GM19351 (cell line): ENCODE data around the gene MRPL18.
"Not testable (repeated sequence)": the region's sequence is repeated elsewhere in the genome, so short reads cannot be mapped to it uniquely, and the experiment has no call there.

Experiments used
- ATAC-seq: cut with Tn5 transposase; IDR thresholded peaks from one replicate; pipeline ENCODE4 v1.9.1; 2021; ENCODE audit warnings: mild to moderate bottlenecking, moderate library complexity; ENCODE audit not compliant: unreplicated experiment

Gene MRPL18

DNA sequence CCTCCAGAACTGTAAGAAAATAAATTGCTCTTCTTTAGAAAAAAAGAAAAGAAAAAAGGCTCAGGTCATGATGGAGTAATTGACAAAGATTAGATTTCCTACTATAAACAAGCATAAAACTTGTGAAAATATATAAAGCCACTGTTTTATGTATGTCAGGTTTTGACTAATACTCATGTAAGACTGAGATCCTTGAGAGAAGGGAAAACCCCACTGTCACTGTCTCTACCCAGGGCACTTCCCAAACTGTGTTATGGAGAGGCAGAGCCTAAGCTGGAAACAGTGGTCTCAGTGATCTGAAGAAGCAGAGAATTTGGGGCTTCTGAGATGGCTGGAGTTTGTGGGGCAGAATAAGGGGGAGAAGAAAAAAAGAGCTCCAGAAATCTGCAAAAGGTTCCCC is 20.8 kb upstream of the MRPL18 start:
- no peak for ATAC-seq

- no peak for ATAC-seq
Measured at GRCh38 chr6:159772196-159772595, 18.1 kb upstream of the MRPL18 start.

DNA sequence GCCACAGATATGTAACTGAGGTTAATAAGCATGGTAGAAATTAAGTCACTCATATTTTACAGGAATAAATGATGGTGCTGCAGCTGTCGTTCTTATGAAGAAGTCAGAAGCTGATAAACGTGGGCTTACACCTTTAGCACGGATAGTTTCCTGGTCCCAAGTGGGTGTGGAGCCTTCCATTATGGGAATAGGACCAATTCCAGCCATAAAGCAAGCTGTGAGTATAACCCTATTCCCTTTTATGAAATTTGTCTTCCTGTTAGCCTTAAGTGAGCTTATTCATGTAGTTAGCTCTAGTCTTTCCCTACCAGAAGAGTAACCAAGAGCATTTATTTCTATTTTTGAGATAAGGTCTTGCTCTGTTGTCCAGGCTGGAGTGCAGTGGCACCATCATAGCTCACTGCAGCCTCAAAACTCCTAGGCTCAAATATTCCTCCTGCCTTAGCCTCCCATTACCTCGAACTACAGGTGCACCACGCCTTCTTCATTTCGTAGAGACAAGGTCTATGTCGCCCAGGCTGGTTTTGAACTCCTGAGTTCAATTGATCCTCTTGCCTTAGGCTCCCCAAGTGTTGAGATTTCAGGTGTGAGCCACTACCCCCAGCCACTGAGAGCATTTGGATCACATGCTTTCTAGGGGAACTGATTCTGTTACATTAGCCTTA is 12.9 kb upstream of the MRPL18 start:
- no peak for ATAC-seq

DNA sequence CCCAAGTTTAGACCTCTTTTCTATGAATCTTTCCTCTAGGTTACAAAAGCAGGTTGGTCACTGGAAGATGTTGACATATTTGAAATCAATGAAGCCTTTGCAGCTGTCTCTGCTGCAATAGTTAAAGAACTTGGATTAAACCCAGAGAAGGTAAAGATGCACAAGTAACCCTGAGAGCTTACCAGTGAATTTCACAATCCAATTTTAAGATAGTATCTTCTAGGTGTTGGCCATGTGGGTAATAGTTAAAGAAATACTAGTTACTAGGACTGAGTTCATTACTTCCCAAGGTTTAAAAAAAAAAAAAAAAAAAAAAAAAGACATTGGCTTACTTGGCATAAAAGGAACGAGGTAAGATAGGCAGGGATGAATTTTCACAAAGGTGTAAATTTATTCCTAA is 12.1 kb upstream of the MRPL18 start:
- no peak for ATAC-seq

DNA sequence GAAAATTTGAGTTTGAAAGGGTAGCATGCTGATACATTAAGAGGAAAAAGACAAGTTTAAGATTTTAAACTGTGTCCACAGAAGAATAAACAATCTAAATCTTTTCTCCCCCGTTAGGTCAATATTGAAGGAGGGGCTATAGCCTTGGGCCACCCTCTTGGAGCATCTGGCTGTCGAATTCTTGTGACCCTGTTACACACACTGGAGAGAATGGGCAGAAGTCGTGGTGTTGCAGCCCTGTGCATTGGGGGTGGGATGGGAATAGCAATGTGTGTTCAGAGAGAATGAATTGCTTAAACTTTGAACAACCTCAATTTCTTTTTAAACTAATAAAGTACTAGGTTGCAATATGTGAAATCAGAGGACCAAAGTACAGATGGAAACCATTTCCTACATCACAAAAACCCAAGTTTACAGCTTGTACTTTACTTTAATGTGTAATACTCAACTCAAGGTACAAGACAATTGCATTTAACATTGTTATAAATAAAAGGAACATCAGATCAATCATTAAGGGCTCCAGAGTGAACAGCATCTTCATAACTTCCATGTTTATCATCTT is 11.6 kb upstream of the MRPL18 start:
- ATAC-seq = no peak

- no peak for ATAC-seq
Measured at GRCh38 chr6:159788276-159788675, 2.0 kb upstream of the MRPL18 start.

- ATAC-seq = peak; percentile 6
Measured at GRCh38 chr6:159788753-159789376, 1.4 kb upstream of the MRPL18 start.

DNA sequence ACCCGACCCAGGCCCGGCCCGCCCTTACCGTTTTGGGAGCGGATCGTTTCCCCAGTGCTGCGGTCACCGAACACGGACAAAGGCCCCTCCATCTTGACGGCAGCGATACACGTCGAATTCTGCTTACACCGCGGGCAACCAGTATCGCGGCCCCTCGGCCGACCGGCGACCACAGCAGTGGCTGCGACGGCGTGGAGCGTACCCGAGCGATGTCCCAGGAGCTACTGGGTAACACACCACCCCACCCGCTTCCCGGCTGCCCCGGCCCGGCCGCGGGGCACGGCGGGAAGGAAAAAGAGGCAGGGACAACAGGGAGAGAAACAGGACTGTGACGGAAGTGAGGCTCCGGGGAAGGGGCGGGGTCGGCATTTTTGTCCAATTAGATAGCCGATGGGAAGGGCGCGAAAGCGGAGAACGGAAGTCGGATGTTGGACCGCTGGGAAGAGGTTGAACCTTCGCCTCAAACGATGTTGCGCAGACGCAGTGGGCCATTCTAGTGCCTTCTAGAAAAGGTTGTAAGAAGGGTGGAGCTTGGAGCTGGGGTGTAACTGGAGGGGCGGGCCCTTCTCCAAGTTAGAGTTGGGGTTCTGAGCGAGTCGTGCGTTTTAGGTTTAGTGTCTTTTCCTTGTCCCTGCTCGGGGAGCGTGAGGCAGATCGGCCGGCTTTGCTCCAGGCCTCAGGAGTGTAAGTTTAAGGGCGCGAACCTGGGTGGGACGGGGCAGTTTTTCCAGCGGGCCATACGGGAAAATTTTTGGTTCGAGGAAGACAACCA is 704 bp upstream of the MRPL18 start, which contains the start of gene TCP1:
Gene TCP1 (minus strand): TSS at position 226 of the 772 bp plus-strand sequence. CDS start 134 bp downstream, at position 92.
- peak; percentile 67 for ATAC-seq

DNA sequence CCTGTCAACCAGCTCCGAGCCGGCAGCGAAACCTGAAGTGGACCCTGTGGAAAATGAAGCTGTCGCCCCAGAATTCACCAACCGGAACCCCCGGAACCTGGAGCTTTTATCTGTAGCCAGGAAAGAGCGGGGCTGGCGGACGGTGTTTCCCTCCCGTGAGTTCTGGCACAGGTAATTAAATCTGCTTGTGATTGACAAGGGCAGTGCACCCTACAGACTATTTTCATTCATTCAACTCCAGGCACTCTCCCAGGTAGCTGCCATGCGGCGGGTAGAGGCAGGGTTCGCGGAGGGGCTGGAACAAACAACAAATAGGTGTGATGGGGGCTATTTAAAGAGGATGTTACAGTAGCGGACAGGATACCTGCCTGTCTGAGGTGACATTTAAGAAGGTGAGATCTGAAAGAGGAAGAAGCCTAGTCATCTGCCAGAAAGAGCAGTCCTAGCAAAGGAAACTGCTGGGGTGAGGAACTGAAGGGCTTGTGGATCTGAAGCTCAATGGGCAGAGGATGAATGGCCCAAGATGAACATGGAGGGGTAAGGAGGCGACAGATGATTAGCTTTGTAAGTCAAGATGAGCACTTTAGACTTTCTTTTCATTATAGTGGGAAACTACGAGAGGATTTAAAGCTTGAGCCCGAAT is 810 bp downstream of the MRPL18 start:
- no peak for ATAC-seq

GRCh38 chr6:159794976-159795375 is 4.7 kb downstream of the MRPL18 start:
- ATAC-seq = not testable (repeated sequence)

DNA sequence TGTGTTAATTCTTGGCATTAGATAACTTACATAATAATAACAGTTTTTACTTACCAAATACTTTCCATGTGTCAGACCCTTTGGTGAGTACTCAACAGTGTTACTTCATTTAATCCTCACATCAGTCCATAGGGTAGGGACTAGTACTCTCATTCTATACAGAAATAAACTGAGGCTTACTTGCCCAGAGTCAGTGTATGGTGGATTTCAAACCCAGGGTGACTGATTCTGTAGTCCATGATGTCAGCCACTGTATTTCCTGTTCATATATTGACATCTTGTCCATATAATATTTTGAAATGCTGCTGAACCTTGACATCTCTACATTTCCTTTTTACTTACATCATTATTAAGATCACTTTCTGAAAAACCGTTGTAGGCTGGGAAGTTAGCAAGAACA is 7.3 kb downstream of the MRPL18 start:
- ATAC-seq = no peak

DNA sequence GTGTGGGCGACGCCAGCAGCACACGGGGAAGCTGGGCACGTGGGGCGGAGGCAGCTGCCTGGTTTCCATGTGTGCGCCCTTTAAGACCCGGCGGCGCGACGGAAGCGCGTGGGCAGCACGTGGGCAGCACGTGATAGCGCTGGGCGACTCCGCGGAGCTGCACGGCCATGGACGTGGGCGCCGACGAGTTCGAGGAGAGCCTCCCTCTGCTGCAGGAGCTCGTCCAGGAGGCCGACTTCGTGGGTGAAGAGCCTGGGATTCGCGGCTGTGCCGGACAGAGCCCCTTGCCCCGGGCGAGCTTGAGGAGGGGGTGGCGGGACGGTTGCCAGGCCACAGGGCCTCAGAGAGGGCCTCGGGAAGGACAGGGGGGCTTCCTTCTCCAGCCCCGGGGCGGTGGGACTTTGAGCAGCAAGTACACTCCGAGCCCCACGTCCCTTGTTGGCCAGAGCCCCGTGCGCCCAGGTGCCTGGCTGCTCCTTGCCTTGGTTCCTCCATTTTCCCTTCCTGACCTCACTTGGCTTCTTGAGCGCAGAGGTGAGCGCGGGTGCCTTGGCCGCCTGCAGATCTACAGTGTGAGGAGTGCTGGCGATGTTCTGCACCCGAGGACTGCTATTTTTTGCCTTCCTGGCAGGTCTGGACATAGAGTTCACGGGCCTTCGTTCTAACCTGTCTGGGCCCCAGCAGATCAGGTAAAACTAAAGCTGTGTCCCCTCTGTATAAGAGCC is 10.0 kb downstream of the MRPL18 start, which contains the start of gene PNLDC1:
Gene PNLDC1 (plus strand): TSS at position 136 of the 725 bp plus-strand sequence. CDS start 32 bp downstream, at position 168.
- ATAC-seq = no peak

GRCh38 chr6:159801935-159802334 is 11.7 kb downstream of the MRPL18 start:
- no peak for ATAC-seq

DNA sequence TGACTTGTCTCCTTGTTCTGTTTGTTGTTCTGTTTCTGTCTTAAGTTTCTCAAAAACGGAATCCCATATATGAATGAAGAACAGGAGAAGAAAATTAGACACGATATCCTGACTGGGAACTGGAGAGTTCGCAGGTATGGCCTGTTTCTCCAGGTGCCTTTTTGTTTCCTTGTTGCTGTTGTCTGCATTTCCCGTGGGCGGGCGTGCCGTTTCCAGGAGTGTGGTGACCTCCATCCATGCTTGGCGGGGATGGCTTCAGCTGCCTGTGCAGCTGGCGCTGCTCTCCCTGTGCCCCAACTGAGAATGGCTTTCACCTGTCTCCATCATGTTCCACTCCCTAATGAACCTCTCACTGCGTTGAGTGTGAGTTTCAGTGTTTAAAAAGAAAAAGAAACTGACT is 14.2 kb downstream of the MRPL18 start:
- no peak for ATAC-seq

GRCh38 chr6:159805440-159806020 is 15.3 kb downstream of the MRPL18 start:
- ATAC-seq = no peak

GRCh38 chr6:159806021-159806458 is 15.8 kb downstream of the MRPL18 start:
- no peak for ATAC-seq

DNA sequence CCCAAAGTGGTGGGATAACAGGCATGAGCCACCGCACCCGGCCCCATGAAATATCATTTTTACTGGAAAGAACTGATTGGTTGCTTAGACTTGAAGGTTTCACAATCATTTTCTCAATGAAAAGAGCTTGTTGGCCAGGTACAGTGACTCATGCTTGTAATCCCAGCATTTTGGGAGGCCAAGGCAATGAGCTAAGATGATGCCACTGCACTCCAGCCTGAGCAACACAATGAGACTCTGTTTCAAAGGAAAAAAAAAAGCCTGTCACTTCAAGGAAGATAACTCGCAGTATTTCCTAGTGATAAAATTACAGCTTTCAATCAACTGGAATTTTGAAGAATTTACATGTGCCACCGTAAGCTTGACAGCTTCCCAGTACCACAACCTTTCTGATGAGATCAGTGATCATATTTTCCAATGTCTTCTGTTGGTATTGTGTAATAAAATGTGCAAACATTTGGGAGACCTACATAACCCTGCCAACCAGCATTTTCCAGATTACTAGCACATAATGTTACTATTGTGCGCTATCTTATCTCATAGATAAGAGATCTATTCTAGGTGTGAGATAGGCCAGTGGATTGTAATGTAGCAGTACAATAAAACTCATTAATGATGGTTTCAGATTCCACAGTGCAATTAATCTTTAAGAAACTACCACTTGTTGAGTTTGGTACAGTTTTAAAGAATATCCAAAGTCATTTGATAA is 17.0 kb downstream of the MRPL18 start:
- ATAC-seq = no peak

DNA sequence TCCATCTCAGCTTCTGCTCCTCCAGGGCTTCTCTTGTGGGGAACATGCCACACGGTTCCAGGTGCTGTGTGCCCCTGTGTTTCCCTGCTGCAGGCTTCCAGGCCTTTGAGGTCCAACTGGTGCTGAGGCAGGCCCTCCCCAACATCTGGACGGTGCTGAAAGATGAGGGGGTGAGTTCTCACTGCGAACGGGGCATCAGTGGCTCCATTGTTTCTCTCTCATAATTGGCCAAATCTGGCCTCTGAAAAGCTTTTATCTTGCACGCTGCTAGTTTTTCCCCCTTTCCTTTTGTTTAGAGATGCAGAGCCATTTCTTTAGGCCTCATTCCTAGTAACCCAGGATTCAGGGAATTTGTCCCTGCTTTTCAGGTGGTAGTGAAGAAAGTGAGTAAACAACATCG is 18.4 kb downstream of the MRPL18 start:
- no peak for ATAC-seq

- ATAC-seq = no peak
Measured at GRCh38 chr6:159809149-159809548, 18.9 kb downstream of the MRPL18 start.
